Ovary (tissue), 3 donors: ENCODE results near the gene FAM229A.

Source experiments
- CTCF ChIP-seq, 3 donors: fragments of 450-650 bp in 2 of 3; fragments of 200-600 bp in 1 of 3; IDR thresholded peaks; one replicate each; pipeline versions ENCODE4 v1.5.1 to v1.8.0; 2016 to 2022; ENCODE audit warnings: antibody characterized with exemption in 3 of 3, mild to moderate bottlenecking in 1 of 3
- EP300 ChIP-seq: sonication (generic); formaldehyde crosslinking; IDR thresholded peaks from one replicate; pipeline ENCODE4 v1.6.1; 2017; ENCODE audit warnings: antibody characterized with exemption
- POLR2A ChIP-seq: fragments of 450-650 bp; IDR thresholded peaks from one replicate; pipeline ENCODE4 v1.6.1; 2017; ENCODE audit warnings: antibody characterized with exemption, mild to moderate bottlenecking, moderate library complexity
- donor health status: DM: no; HTN: no; CAD: no.

GRCh38 chr1:32334274-32334861 lies 27.9 kb downstream of the FAM229A start:
- no peak for TF ChIP-seq POLR2A
- no peak for TF ChIP-seq CTCF (IDR thresholded peaks at IDR 0.05)
- TF ChIP-seq EP300: no peak
